Astrocyte (in vitro differentiated cells and primary cell): ENCODE data around the gene PPM1L.

Source experiments
- CTCF ChIP-seq: IDR thresholded peaks from 2 replicates; pipeline ENCODE4 v1.5.1; 2011; ENCODE audit warnings: low read depth, mild to moderate bottlenecking, inconsistent platforms, low read length, moderate library complexity; ENCODE audit not compliant: insufficient read depth
- EZH2 ChIP-seq: IDR thresholded peaks from 2 replicates; pipeline ENCODE4 v1.6.1; 2012; ENCODE audit warnings: mild to moderate bottlenecking, low read length, inconsistent platforms; ENCODE audit not compliant: insufficient read depth

GRCh38 chr3:160820430-160820829 lies 64.4 kb downstream of the PPM1L start:
- TF ChIP-seq CTCF (no peak), EZH2 (no peak)
